Erythroblast (primary cell): ENCODE data around the gene CYP46A1.

Source experiments
- GATA1 ChIP-seq: IDR thresholded peaks from 2 replicates; pipeline ENCODE4 v1.6.1; 2011; ENCODE audit warnings: low read depth, mild to moderate bottlenecking, control low read depth, low read length, moderate library complexity
- POLR2A ChIP-seq: IDR thresholded peaks from 2 replicates; pipeline ENCODE4 v1.6.1; 2011; ENCODE audit warnings: mild to moderate bottlenecking, low read length

GRCh38 chr14:99751539-99752485 lies 67.7 kb downstream of the CYP46A1 start:
- TF ChIP-seq POLR2A = no peak
- no peak for TF ChIP-seq GATA1
